Thyroid gland (tissue), 4 donors: ENCODE measurements around the gene GCNA. TPM values are rescaled to one million over a fixed set of nuclear protein-coding genes. Genes with fewer than 3 reads are reported as not detected.

Source experiments
- DNase-seq, 2 donors: peaks; one replicate each; pipeline ENCODE4 v3.0.0-alpha.2; 2019
- H3K27ac ChIP-seq, 3 donors: fragments of 200-600 bp; sonication (generic); 1 replicate in 2 of 3; 2 replicates in 1 of 3; pipeline ENCODE4 v1.5.1; 2016 to 2019; ENCODE audit warnings: mild to moderate bottlenecking in 1 of 3, moderate library complexity in 1 of 3
- H3K27me3 ChIP-seq: fragments of 200-600 bp; sonication (generic); one replicate; pipeline ENCODE4 v1.5.1; 2019
- H3K36me3 ChIP-seq, 2 donors: fragments of 200-600 bp; sonication (generic); one replicate each; pipeline ENCODE4 v1.5.1; 2016 to 2019
- H3K4me1 ChIP-seq, 2 donors: fragments of 200-600 bp; sonication (generic); one replicate each; pipeline ENCODE4 v1.5.1; 2017 to 2019
- H3K4me3 ChIP-seq, 3 donors: fragments of 200-600 bp; sonication (generic); replicated peaks in 1 of 3; 1 replicate in 2 of 3; 2 replicates in 1 of 3; pipeline ENCODE4 v1.5.1; 2016; ENCODE audit warnings: mild to moderate bottlenecking in 1 of 3
- H3K9me3 ChIP-seq: fragments of 200-600 bp; sonication (generic); one replicate; pipeline ENCODE4 v1.5.1; 2017
- POLR2A ChIP-seq, 2 donors: fragments of 450-650 bp; IDR thresholded peaks; one replicate each; pipeline ENCODE4 v1.6.1; 2017; ENCODE audit warnings: antibody characterized with exemption in 2 of 2, mild to moderate bottlenecking in 2 of 2, moderate library complexity in 1 of 2
- WGBS, 2 donors: methylation state at CpG; one replicate each; pipeline ENCODE4 v1.1.5; 2017; 5-methylcytosine and 5-hydroxymethylcytosine counted together
- intact Hi-C: fragments of 100-400 bp; cut with DNase I; formaldehyde crosslinking; loops from one replicate; pipeline ENCODE4 v1.15.1; 2023
- total RNA-seq, 4 donors: library from RNA; depleted of rRNA; stranded (reverse); fragments of >200 nt; gene quantifications; one replicate each; pipeline ENCODE4 v1.2.3, GENCODE V29; 2016
- TF ChIP-seq, protein P1 (sequence below), 6 experiments: fragments of 200-600 bp in 3 of 6; fragments of 450-650 bp in 3 of 6; sonication (generic) in 3 of 6; IDR thresholded peaks; one replicate each; pipeline ENCODE4 v1.5.1; 2016 to 2019; ENCODE audit warnings: antibody characterized with exemption in 6 of 6, mild to moderate bottlenecking in 2 of 6, inconsistent platforms in 1 of 6, moderate library complexity in 1 of 6

The GCNA gene
- total RNA-seq, 4 donors from 2014 or later, result 1.8 to 3.6 (median 2.5) TPM

DNA sequence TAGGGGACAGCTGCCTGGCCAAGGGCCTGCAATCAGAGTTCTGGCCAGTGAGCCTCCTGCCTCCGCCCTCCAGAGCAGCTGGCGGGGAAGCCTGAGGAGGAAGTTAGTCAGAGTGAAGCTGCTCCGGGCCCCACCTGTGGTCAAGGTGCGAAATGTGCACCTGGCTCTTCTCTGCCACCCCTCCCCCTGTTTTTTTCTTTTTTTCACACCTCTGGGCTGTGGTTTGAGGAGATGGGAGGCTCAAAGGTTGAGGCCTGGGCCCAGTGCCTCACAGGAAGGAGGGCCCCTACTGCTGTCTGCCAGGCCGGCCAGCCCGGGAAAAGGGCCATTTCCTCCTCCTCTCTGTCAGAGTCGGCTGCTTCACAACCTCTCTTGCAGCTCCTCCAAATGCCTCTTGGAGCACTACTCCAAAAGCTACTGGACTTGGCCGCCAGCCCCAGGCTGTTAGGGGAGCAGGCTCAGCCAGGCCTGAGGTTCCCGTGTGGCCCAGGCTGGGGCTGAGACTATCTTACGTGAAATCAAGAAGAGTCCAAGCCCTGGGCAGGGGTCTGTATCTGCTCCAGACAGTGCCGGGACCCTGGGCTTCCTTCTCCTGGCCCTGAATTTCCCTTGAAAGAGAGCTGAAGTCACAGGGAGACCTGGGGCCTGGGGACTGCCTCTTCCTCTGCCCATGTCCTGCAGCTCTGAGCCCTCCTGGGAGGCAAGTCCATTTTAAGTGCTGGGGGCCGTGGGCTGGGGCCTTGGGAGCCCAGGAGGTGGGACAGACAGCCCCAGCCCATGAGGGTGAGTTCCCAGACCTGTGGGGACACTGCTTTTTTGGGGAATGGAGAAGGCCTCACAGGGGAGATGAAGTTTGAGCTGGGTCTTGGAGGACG lies 44.6 kb downstream of the GCNA start:
- peak; percentile 89 to 91 for DNase-seq
- intact Hi-C loops, result no loop called here
- no peaks in the 10 kb centered on the region for H3K36me3 ChIP-seq
- H3K4me1 ChIP-seq, result peaks cover 20 to 43% of the 10 kb centered on the region in 2 donors
- H3K4me3 ChIP-seq, result no peak overlapping the region
- H3K9me3 ChIP-seq, result no peaks in the 10 kb centered on the region
- H3K27me3 ChIP-seq, result no peaks in the 10 kb centered on the region
- H3K27ac ChIP-seq, result peak overlapping the region; percentile 66 to 74 (median 72)
- TF ChIP-seq, protein P1, sequence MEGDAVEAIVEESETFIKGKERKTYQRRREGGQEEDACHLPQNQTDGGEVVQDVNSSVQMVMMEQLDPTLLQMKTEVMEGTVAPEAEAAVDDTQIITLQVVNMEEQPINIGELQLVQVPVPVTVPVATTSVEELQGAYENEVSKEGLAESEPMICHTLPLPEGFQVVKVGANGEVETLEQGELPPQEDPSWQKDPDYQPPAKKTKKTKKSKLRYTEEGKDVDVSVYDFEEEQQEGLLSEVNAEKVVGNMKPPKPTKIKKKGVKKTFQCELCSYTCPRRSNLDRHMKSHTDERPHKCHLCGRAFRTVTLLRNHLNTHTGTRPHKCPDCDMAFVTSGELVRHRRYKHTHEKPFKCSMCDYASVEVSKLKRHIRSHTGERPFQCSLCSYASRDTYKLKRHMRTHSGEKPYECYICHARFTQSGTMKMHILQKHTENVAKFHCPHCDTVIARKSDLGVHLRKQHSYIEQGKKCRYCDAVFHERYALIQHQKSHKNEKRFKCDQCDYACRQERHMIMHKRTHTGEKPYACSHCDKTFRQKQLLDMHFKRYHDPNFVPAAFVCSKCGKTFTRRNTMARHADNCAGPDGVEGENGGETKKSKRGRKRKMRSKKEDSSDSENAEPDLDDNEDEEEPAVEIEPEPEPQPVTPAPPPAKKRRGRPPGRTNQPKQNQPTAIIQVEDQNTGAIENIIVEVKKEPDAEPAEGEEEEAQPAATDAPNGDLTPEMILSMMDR (IDR thresholded peaks at IDR 0.05), result peak in 3 of 6 experiments; percentile 20 to 21 (median 20)
- no peak for TF ChIP-seq POLR2A (IDR thresholded peaks at IDR 0.05)
- 8 to 19% methylated on average over 4 to 8 of the region's 13 CpGs for WGBS, 2 donors

DNA sequence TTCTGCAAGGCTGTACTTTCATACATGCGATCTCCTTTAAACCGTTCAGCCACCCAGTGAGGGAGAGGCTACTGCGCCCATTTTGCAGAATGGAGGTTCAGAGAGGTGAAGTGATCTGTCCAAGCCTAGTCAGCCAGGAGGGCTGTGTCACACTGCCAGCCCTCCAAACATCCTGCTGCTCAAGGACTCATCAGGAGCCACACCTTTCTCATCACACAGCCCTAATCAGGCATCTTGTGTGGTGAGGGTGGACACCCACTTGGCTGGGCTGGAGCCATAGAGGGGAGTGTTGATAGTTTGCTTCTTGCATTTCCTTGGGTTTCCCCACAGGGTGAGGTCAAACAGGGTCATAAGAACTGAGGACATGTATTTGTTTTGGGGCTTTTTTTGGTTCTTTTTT lies 45.5 kb downstream of the GCNA start:
- Histone ChIP-seq H3K27me3 (no peaks in the 10 kb centered on the region), H3K27ac (peak overlapping the region; percentile 66 to 74 (median 72)), H3K36me3 (no peaks in the 10 kb centered on the region), H3K9me3 (no peaks in the 10 kb centered on the region), H3K4me3 (no peak overlapping the region), H3K4me1 (peaks cover 20 to 37% of the 10 kb centered on the region in 2 donors)
- intact Hi-C loops, result no loop called here
- 87 to 100% methylated on average over 3 of the region's 3 CpGs for WGBS, 2 donors
- no peak for TF ChIP-seq POLR2A (IDR thresholded peaks at IDR 0.05)
- TF ChIP-seq, protein P1 (IDR thresholded peaks at IDR 0.05), result no peak
- no peak for DNase-seq

DNA sequence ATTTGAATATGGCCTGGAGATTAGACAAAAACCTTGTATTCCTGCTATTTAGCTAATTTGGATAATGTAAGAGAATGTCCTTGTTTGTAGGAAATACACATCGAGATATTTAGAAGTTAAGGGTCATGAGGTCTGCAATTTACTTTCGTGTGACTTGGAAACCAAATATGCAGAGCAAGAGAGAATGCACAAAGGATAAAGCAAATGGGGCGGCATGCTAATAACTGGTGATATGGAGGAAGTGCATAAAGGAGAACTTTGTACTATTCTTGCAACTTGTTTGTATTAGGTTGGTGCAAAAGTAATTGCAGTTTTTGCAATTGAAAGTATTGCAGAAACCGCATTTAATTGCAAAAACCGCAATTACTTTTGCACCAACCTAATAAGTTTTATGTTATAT lies 47.2 kb downstream of the GCNA start:
- no peak for DNase-seq
- WGBS, 2 donors, result 92 to 93% methylated on average over 5 of the region's 5 CpGs
- no peak for TF ChIP-seq POLR2A (IDR thresholded peaks at IDR 0.05)
- TF ChIP-seq, protein P1 (IDR thresholded peaks at IDR 0.05), result no peak
- H3K27ac ChIP-seq, result no peak overlapping the region
- H3K36me3 ChIP-seq, result no peaks in the 10 kb centered on the region
- intact Hi-C loops, result no loop called here
- peaks cover 20 to 37% of the 10 kb centered on the region in 2 donors for H3K4me1 ChIP-seq
- H3K9me3 ChIP-seq, result no peaks in the 10 kb centered on the region
- no peaks in the 10 kb centered on the region for H3K27me3 ChIP-seq
- H3K4me3 ChIP-seq, result no peak overlapping the region

DNA sequence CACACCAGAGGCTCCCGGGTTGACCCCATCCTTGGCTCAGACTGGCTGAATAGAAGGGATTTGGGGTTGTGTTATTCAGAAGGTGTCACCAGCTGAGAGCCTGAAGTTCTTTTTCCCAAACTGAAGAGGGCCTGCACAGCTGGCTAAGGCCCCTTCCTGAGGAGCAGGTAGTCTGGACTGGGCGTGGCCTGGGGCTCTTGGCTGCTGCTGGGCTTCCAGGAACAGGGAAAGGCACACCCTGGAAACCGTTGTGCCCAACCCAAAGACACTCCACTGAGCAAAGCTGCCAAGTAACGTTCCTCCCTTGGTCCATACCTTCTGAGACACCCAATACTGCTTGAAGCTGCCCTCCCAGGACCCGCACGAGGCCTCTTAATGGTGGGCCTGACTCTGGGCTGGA lies 48.3 kb downstream of the GCNA start:
- WGBS, 2 donors, result 24 to 73% methylated on average over 2 of the region's 6 CpGs
- DNase-seq, result no peak
- TF ChIP-seq, protein P1 (IDR thresholded peaks at IDR 0.05), result no peak
- peak overlapping the region in 1 of 3 donors; percentile 10 for H3K27ac ChIP-seq
- H3K4me3 ChIP-seq, result no peak overlapping the region
- H3K27me3 ChIP-seq, result no peaks in the 10 kb centered on the region
- intact Hi-C loops, result no loop called here
- no peaks in the 10 kb centered on the region for H3K36me3 ChIP-seq
- H3K9me3 ChIP-seq, result no peaks in the 10 kb centered on the region
- H3K4me1 ChIP-seq, result peaks cover 18 to 35% of the 10 kb centered on the region in 2 donors
